Measurements from ENCODE around the gene ADRA1B.

Gene ADRA1B

GRCh38 chr5:159893040-159893695 is 23.1 kb upstream of the ADRA1B start:
- no peaks in the 10 kb centered on the region for H3K79me2 ChIP-seq (ENCODE audit: insufficient read depth, low read length)
- no peaks in the 10 kb centered on the region for H4K20me1 ChIP-seq (ENCODE audit: low read depth, low read length)
- TF ChIP-seq CTCF (IDR thresholded peaks at IDR 0.05; ENCODE audit: insufficient read depth, low read length, poor library complexity, severe bottlenecking) (no peak), EZH2phosphoT487 (conservative IDR thresholded peaks at IDR 0.05; ENCODE audit: low read length) (no peak)
- H3K4me2 ChIP-seq (ENCODE audit: low read depth, low read length, poor library complexity, severe bottlenecking): no peak overlapping the region
- no peaks in the 10 kb centered on the region for H3K36me3 ChIP-seq (ENCODE audit: low read length)
- no peak overlapping the region for H3K4me3 ChIP-seq (ENCODE audit: insufficient read depth, low read length, poor library complexity, severe bottlenecking)
- no peak overlapping the region for H3K27ac ChIP-seq (ENCODE audit: low read depth, low read length)
- no peaks in the 10 kb centered on the region for H3K9me2 ChIP-seq (replicated peaks; ENCODE audit: insufficient read depth, low read length)
- H3F3A ChIP-seq (ENCODE audit: insufficient read depth): no peaks in the 10 kb centered on the region
- H3K27me3 ChIP-seq (ENCODE audit: low read length): no peaks in the 10 kb centered on the region
- no peak overlapping the region for H2AFZ ChIP-seq (ENCODE audit: low read depth, low read length, severe bottlenecking)
- no peaks in the 10 kb centered on the region for H3K9me3 ChIP-seq (ENCODE audit: insufficient read depth, low read length)
- H3K9ac ChIP-seq (ENCODE audit: low read length): no peak overlapping the region

DNA sequence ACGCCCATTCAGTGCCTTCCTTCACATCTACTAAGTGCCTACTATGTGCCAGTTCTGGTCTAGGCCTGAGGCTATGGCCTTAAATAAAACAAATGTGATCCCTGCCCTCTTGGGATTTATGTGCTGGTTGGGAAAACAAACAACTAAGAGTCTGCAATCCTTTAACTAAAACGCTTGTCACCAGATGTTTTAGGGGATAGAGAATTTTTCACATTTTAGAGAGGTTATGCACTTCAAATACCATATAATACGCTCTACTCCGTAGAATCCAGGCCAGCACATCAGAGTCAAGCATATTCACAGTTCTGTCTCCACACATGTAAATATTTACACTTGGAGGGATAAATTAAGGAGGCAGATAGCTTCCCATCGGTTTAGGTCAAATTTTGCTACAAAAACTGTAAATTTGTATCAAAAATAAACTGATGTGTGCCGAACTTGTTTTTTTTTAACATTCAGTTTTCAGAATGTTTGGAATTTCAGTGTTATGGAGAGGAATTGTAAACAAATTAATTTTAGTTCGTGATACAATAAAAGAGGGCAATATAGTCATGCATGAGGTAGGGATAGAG is 22.0 kb upstream of the ADRA1B start:
- Histone ChIP-seq H4K20me1 (ENCODE audit: low read depth, low read length) (no peaks in the 10 kb centered on the region), H3K79me2 (ENCODE audit: insufficient read depth, low read length) (no peaks in the 10 kb centered on the region), H3K4me3 (ENCODE audit: insufficient read depth, low read length, poor library complexity, severe bottlenecking) (no peak overlapping the region), H3K27me3 (ENCODE audit: low read length) (no peaks in the 10 kb centered on the region), H3K36me3 (ENCODE audit: low read length) (no peaks in the 10 kb centered on the region), H3K4me2 (ENCODE audit: low read depth, low read length, poor library complexity, severe bottlenecking) (no peak overlapping the region), H3K9ac (ENCODE audit: low read length) (no peak overlapping the region), H3K27ac (ENCODE audit: low read depth, low read length) (no peak overlapping the region), H3K9me2 (replicated peaks; ENCODE audit: insufficient read depth, low read length) (no peaks in the 10 kb centered on the region), H3K9me3 (ENCODE audit: insufficient read depth, low read length) (no peaks in the 10 kb centered on the region), H2AFZ (ENCODE audit: low read depth, low read length, severe bottlenecking) (no peak overlapping the region), H3F3A (ENCODE audit: insufficient read depth) (no peaks in the 10 kb centered on the region)
- no peak for TF ChIP-seq CTCF (IDR thresholded peaks at IDR 0.05; ENCODE audit: insufficient read depth, low read length, poor library complexity, severe bottlenecking)
- TF ChIP-seq EZH2phosphoT487 (conservative IDR thresholded peaks at IDR 0.05; ENCODE audit: low read length): no peak

DNA sequence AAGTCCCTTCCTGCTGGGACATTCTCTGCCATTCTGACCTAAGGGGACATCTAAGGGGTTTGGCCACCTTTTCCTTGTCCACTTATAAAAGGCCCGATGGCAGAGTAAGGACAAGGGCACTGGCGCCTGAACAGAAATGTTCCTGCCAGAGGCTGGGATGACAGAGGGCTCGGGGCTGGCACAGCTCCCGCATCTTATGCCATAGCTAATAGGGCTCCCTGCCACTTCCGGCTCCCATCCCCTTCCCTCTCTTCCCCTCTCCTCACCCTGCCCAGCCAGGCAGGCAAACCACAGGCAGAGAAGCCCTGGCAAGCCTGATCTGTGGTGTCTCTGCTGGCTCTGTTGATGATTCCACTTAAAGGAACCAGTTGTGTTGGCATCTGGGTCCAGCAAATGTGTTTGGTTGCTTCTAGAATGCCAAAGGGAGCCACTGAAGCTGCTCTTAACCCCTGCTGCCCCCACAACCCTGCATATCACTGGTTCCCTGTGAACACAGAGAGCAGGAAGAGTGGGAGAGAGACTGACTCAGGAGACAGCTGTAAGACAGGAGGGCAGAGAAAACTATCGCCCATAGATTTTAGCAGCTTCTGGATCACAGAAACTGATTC is 18.4 kb upstream of the ADRA1B start:
- Histone ChIP-seq H3K9me3 (ENCODE audit: insufficient read depth, low read length) (no peaks in the 10 kb centered on the region), H3K36me3 (ENCODE audit: low read length) (no peaks in the 10 kb centered on the region), H3F3A (ENCODE audit: insufficient read depth) (no peaks in the 10 kb centered on the region), H3K4me3 (ENCODE audit: insufficient read depth, low read length, poor library complexity, severe bottlenecking) (no peak overlapping the region), H4K20me1 (ENCODE audit: low read depth, low read length) (no peaks in the 10 kb centered on the region), H3K79me2 (ENCODE audit: insufficient read depth, low read length) (no peaks in the 10 kb centered on the region), H3K27me3 (ENCODE audit: low read length) (no peaks in the 10 kb centered on the region), H3K27ac (ENCODE audit: low read depth, low read length) (no peak overlapping the region), H3K9ac (ENCODE audit: low read length) (no peak overlapping the region), H3K9me2 (replicated peaks; ENCODE audit: insufficient read depth, low read length) (no peaks in the 10 kb centered on the region), H3K4me2 (ENCODE audit: low read depth, low read length, poor library complexity, severe bottlenecking) (no peak overlapping the region), H2AFZ (ENCODE audit: low read depth, low read length, severe bottlenecking) (no peak overlapping the region)
- TF ChIP-seq CTCF (IDR thresholded peaks at IDR 0.05; ENCODE audit: insufficient read depth, low read length, poor library complexity, severe bottlenecking) (no peak), EZH2phosphoT487 (conservative IDR thresholded peaks at IDR 0.05; ENCODE audit: low read length) (no peak)

Measured in SU-DHL-6 (cell line).